ENCODE data around the gene CCNY.
"Not testable (repeated sequence)": the region's sequence is repeated elsewhere in the genome, so short reads cannot be mapped to it uniquely, and the experiment has no call there.

Gene CCNY

DNA sequence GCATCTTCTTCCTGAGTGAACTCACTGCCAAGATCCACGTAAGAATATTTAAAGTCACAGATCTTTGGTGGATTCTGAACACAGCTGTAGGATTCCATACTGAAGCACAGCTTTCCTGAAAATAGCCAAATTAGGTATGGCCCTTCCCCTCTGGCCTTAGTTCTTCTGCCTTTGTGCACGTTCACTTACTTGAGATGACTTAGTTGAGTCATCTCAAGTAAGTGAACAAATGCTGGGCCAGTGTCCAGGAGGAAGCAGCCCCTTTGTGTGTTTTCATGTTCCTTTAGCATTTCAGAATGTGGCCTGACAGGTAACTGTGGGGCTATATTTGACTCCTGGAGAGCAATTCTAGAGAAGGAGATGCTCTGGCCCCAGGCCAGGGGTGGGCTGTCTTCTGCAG, 51.5 kb downstream of the CCNY start:
- no peak for DNase-seq

DNA sequence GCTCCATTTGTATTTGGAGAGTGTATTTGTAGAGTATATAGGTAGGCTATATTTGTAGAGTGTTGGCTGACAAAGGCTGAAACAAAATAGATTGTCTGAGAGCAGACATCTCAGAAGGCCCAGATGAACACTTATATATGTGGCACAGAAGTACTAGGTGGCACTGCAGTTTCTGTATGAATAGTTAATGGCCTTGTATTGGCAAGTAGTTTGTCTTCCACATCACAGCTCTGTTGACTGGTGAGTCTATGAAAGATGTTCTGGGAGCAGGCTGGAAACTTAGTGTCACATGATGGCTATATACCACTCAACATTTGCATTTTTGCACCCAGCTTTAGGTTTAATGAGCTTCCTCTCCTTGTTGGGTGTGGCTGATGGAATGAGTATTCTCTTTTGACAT, 51.9 kb downstream of the CCNY start:
- no peak for DNase-seq

DNA sequence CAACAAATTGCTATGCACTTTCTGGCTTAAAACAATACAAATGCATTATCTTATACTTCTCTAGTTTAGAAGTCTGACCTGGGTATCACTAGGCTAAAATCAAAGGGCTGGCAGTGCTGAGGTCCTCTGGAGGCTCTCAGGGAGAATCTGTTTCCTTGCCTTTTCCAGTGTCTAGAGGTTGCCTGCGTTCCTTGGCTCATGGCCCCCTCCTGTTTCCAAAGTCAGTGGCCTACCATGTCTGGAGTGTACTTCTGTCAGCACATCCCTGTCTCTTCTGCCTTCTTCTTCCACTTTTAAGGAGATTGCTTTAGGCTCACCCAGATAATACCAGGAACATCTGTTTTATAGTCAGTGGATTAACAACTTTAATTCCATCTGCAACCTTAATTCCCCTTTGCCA, 52.4 kb downstream of the CCNY start:
- DNase-seq = no peak

DNA sequence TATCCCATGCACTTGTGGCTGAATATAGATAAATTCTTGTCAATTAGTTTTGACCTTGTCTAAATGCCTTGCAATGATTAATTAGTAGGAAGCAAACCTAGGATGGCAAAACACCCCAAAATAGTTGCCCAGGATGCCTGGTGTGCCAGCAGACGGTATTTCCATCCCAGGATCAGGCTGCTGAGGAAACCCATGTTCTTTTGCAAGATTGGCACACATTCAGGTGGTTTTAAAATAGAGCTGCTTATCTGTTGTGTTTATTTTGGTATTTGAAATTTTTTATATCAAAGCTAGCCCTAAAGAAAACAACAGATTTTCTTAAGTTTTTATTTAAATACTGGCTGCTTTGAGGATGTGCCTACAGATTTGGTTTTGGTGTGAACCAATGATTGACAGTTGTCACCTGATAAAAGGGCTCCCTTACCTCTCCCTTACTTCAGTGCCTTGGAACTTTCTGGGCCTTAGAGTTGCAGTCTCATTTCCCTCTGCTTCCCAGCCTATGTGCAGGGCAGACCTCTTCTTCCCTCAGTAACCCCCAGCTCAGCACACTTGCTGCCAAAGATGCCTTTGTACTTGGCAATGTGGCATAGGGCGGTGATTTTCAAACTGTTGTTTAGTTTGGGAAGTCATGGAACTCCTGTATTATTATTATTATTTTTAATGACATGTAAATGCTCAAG, 54.0 kb downstream of the CCNY start:
- DNase-seq = no peak

DNA sequence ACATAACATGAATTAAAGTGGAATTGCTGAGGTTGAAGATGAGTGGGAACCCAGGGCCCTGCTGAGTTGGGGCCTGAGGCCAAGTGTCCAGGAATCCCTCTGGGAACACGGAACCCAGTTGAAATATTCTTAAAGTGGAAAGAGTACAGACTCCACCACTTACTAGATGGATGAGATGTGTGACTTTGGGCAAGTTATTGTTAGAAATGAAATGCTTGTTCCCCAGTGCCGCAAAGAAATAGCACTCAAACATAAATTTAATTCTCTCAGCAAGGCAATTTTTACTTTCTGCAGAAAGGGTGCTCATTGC, 54.5 kb downstream of the CCNY start:
- DNase-seq = no peak

DNA sequence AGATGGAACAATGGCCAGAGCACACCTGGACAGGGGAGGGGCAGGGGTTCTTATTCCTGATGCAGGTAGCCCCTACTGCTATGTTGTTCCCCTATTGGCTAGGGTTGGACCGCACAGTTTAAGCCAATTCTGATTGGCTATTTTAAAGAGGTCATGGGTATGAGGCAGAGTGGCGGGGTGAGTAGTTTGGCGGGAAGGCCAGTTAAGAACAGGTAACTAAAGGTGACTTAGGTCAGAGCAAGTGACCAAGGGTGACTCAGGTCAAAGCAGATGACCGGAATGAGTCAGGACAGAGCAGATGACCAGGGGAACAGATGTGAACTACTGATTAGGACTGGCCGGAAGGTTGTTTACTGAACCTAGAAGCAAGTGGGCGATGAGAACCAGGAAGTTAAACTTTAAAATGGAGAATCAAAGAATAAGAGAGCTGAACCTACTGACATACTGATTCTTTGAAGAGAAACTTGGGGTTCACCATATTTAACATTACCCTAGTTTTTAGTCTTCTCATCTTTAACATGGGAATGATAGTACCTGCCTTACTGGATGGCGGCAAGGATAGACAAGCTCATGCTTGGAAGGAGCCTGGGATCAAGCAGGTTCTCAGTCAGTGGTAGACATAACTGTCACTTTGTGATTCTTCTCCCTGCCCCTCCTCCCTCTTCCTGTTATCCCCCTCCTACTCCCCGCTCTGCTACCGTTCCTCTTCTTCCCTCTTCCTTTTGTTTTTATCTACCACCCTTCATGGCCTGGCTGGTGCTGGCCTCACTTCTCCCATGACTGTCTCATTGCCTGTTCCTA, 55.0 kb downstream of the CCNY start:
- no peak for DNase-seq

DNA sequence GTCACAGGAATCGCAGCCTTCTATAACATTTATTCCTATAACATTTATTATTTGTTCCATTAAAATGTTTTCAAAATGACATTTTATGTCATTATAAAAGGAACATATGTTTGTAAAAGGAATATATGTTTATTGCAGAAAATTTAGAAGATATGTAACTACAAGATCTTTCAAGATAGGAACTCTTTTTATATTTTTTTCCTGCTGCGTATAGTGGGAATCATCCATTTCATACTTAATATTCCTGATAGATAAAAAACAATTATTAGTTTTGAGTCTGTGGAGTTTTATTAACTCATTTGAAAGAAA, 55.6 kb downstream of the CCNY start:
- no peak for DNase-seq

DNA sequence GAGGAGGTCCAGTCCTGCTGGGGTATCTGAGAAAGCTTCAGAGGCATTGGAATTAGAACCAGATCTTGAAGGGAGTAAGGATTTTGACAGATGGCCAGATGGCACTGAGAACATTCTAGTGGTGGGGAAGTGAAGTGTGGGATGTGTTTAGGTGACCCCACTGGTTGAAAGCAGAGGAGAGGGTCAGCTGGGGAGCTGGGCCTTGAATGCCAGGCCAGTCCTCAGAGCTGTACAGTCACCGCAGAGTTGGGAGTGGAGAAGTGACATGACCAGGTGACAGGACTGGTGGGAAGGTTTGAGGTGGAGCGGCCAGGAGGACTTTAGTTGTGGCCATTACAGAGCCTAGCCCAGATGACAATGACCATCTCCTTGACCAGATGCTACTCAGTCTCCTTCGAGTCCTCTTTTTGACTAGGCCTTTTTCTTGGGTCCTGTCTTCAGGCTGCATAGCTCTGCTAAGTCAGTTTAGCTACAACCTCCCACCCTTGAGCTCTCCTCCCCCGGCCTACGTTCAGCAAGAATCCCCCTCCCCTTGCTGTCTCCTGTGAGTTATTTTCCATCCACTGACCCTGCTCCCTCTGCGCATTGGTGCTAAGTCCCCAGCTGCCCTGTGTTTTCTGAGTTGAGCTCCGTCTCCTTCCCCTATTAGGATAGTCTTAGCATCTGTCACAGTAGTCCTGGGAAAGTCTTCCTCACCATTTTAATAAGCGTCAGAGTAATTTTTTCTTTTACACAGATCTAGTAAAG, 56.3 kb downstream of the CCNY start:
- DNase-seq = no peak

DNA sequence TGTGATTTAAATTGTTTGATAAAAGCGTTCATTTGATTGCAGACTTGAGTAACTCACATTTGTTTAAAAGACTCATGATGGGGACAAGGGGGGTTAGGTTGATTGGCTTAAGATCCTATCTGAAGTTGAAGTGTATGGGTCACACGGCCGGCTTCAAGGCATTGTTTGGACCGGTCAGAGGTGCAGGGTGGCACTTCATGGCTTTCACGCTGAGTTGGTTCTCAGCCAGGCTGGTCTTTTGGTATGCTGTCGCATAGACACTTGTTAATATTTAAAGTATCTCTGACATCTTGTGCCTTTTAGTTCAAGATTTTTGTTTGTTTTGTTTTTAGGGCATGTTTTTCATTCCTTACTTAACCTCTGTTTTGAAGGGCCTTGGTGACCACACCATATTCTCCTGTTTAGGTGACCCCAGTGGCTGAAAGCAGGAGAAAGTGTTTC, 58.1 kb downstream of the CCNY start:
- no peak for DNase-seq

DNA sequence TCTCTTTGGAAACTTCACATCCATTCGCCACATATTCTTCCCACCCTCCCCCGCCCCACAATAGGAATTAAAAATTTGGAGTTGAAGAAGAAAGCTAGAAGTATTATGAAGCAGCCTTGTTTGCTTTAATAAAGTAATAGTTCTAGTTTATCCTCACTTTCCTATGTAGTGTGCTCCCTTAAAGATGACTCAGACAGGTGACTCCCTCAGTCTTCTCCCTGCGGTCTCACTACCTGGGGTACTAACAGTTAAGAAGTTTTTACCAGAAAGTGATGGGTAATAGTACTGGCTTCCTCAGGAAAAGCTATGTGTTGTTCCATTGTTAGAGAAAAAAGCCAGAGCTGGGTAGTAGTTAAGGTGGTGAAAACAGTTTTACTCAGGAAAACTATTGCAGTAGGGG, 58.6 kb downstream of the CCNY start:
- DNase-seq = no peak

DNA sequence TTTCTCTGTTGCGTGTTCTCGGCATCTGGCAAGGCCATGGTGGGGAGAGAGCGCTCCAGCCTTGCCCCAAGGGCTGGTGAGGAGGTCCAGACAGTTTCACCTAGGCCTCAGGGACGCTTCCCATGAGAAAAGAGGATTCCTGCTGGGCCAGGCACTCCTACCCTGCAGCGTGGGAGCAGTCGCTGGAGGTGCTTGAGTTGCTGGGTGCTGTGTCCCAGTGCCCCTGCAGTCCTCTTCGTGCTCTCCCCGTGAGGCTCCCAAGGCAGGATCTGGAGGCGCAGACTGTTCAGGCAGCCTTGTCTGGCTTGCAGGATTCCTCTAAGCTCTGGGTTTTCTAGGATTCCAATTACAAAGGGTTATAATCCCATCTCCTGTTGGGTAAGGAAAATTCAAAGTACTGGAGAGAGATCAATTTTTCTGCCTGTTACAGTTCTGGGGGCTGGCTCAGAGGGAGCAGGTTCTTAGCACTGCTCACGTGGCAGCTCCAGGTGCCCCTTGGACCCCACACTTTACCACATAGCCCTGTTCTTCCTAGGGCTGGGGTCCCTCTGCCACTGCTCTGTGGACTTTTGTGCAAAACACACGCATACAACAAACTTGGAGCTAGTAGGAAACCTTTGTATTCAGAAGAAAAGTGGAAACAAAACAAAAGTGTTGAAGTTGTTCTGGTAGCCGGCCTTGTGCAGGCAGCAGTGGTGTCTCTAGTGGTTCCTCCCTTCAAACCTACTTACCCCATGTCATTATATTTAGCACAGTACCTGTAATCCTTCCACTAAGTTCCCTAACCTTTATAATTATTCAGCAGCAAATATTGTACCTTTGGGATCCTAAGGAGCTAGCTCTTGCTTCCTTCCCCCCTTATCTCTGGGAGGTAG, 60.5 kb downstream of the CCNY start:
- DNase-seq = no peak

DNA sequence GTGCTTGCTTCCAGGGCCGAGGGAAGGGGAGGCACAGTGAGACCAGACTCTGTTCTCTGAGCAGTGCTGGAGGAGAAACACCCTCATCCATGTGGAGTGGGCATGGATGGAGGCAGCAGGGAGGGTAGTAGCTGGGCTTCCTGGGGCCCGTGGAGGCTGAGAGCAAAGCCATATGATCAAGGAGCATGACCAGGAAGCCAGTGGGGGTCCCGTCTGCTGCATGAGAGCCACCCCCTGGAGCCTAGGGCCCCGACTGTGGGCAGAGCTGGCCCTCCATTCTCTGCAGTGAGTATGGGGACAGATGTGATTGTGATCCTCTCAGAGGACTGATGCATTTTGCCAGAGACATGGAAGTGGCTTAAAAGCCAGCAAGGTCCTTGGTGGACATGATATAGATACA, 61.6 kb downstream of the CCNY start:
- DNase-seq = no peak

DNA sequence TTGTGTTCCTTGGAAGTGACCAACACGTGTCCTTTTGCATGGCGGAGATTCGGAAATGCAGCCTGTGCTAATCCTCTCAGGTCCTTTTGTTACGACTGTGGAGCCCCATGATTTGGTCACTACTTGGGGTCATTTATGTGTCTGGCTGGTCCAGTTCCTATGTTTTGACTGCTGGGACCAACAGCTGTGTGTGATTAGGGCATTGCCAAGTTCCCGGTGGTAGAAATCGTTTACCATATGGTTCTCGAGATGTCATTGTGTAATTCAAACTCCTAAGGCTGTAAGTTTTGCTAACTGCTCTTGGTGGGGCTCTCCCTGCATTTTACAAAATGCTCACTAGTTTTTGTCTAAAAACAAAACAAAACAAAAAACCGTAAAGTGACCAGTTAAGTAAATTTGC, 62.0 kb downstream of the CCNY start:
- no peak for DNase-seq

DNA sequence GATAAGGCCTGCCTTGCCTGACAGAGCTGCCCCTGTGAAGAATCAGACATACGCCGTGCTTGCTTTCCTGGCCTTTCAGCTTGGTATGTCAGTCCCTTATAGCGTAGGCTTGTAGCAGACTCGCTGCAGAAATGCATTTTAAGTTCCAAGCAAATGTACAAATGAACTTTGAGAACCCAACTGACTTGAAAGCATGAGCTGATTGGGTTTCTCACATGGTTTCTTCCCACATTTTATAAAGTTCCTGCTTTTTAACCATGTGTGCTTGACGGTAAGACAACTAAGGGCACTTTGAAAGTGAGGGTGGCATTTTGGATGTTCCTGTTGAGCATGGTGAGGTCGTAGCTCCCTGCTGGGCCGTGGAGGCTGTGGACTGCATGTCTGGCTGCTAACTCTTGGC, 62.6 kb downstream of the CCNY start:
- DNase-seq = no peak

DNA sequence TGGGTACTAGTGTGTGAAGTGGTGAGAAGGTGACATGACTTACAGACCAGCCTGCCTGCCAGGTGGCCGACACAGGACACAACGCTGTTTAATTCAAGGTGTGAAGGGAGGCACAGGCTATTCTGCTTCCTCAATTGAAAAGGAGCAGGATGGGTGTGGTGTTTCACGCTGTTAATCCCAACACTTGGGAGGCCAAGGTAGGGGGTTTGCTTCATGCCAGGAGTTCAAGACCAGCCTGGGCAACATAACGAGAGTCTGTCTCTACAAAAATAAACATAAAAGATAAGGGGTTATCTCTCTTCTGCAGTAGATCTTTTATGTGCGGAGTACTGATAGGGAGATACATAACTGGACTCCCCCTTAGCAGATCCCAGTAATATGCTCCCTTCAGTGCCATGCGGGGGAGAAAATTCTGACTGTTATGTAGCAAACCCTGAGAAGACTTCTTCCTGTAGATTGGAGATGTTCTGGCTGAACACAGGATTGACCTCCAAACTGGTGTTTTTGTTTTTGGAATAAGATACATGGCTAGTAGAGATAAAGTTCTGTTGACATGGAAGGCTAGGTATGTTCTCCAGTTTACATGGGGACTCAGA, 63.2 kb downstream of the CCNY start:
- no peak for DNase-seq

DNA sequence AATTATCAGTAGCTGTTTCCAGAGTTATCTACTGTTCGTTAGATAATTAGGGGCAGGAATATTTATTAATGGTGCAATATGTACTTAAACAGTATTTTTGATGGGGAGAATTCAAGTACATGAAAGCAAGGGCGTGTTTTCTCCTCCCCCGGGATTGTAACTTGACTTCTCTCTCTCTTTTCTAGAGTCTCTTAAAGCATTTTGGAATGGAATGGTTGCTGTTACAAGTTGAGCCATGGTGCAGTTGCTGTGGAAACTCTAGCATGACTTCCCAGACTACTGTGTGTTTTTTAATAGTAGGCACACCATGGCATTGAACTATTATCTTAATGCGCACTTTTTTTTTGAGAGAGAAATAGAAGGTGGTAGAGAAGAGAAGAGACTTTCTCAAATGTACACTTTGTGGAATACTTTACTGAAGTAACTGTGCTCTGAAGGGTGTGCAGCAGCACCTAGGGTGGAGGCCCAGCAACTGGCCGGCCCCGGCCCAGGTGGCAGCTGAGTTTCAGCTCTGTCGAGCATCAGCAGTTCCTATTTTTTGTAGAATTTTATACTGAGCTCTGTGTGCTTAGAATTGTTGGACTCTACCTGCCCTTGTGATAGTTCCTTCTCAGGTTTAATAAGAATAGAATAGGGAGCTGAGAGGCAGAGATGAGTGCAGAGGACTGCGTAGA, 64.4 kb downstream of the CCNY start:
- DNase-seq = no peak

DNA sequence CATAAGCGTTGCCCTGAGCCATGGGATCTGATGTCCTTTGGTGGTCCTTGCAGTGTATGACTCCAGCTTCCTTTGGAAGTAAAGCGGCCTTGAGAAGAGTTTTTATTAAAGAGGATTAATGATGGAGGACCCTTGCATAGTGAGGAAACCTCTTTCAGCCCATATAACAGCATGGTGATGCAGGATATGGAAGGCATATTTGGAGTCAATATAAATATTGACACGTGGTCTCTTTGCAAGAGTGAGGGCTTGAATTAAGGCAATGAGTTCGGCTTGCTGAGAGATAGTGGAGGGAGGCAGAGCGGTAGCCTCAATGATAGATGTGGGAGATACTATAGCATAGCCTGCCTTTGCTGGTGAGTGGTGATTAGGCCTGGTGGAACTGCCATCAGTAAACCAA, 67.2 kb downstream of the CCNY start:
- DNase-seq = not testable (repeated sequence)

DNA sequence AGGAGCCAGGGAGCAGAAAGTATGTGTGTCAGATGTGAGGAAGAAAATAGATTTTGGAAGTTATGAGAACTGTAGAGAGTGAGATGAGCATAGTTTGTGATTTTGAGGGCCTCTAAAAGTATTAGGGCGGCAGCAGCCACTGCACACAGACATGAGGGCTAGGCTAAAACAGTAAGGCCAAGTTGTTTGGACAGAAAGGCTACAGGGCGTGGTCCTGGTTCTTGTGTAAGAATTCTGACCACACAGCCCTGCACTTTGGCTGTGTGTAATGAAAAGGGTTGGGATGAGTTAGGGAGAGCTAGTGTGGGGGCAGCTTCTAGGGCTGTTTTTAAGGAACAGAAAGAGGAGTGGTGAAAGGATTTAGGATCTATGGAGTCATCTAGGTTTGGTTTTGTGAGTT, 67.8 kb downstream of the CCNY start:
- not testable (repeated sequence) for DNase-seq

DNA sequence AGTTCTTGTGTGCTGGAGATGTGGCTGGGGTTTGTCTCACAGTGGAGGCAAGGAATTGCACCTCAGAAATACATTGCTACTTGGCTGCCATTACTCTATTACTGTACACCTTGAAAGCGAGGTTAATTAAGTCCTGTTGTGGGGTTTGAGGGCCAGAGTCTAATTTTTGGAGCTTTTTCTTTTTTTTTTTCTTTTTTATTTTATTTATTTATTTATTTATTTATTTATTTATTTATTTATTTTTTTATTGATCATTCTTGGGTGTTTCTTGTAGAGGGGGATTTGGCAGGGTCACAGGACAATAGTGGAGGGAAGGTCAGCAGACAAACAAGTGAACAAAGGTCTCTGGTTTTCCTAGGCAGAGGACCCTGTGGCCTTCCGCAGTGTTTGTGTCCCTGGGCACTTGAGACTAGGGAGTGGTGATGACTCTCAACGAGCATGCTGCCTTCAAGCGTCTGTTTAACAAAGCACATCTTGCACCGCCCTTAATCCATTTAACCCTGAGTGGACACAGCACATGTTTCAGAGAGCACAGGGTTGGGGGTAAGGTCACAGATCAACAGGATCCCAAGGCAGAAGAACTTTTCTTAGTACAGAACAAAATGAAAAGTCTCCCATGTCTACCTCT, 69.8 kb downstream of the CCNY start:
- not testable (repeated sequence) for DNase-seq

DNA sequence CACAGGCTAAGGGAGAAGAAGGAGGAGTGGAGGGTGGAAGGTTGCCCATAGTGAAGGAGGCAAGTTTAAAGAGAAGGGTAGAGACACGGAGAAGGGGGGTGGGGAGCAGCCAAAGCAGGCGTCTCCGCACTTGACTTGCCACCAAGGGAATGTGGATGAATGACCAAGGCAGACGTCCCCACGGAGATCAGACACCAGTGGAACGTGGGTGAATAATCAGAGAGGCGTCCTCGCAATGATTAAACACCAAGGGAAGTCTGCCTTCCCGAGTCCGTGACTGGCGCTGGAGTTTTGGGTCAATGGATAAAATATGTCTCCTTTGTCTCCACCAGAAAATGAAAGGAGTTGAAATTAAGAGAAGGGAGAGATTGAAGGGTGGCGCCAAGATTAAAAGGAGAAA, 71.4 kb downstream of the CCNY start:
- DNase-seq = not testable (repeated sequence)

DNA sequence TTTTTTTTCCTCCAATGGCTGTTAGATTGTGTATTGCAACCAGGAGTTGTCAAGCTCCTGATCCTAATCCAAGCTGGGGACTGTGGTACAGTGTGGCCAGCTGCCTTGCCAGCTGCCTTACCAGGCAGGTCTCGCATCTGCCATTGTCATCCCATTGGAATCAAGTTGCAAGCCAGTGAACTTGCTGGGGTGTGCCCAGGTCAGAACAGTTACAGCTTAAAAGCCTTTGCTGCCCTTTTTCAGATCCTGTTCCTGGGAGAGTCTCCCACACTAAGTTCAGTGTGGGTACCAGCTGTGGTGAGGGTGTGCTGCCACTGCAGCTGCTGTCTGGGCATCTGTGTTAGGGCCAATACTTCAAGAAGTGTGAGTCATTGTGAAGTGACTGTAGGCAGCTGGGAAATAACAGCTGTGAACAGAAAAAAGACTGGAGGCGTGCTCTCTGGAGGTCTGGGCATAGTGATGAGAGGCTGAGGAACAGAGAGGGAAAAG, 72.8 kb downstream of the CCNY start:
- no peak for DNase-seq

DNA sequence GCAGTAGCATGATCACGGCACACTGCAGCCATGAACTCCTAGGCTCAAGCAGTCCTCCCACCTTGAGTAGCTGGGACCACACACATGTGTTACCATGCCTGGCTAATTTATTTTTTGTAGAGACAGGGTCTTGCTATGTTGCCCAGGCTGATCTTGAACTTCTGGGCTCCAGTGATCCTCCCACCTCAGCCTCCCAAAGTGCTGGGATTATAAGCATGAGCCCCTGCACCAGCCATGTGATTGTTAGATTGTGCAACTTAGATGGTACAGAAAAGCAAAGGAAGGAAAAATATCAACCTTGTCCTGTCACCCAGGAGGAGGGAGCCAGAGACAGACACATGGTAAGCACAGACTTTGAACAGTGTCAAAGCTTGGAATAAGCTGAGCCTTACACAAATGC, 73.5 kb downstream of the CCNY start:
- DNase-seq = no peak
